Raji (cell line): Measurements from ENCODE around the gene FIGN.

Experiments
- POLR2A ChIP-seq: IDR thresholded peaks from 2 replicates; pipeline ENCODE4 v1.6.1; 2011; ENCODE audit warnings: low read depth, low read length, control low read depth; ENCODE audit not compliant: insufficient read depth

The FIGN gene

GRCh38 chr2:163669506-163669905 is 66.3 kb downstream of the FIGN start:
- TF ChIP-seq POLR2A = no peak

GRCh38 chr2:163667064-163667887 is 68.5 kb downstream of the FIGN start:
- no peak for TF ChIP-seq POLR2A

- no peak for TF ChIP-seq POLR2A
Measured at GRCh38 chr2:163665817-163666216, 70.0 kb downstream of the FIGN start.

- no peak for TF ChIP-seq POLR2A
Measured at GRCh38 chr2:163665051-163665450, 70.8 kb downstream of the FIGN start.

GRCh38 chr2:163664610-163665009 is 71.2 kb downstream of the FIGN start:
- no peak for TF ChIP-seq POLR2A

GRCh38 chr2:163662141-163662780 is 73.5 kb downstream of the FIGN start:
- no peak for TF ChIP-seq POLR2A

GRCh38 chr2:163659224-163659623 is 76.6 kb downstream of the FIGN start:
- TF ChIP-seq POLR2A = no peak

- TF ChIP-seq POLR2A = no peak
Measured at GRCh38 chr2:163658556-163658955, 77.3 kb downstream of the FIGN start.

- TF ChIP-seq POLR2A = no peak
Measured at GRCh38 chr2:163657281-163657656, 78.5 kb downstream of the FIGN start.

GRCh38 chr2:163656622-163657280 is 79.1 kb downstream of the FIGN start:
- TF ChIP-seq POLR2A = no peak

GRCh38 chr2:163655667-163656066 is 80.1 kb downstream of the FIGN start:
- no peak for TF ChIP-seq POLR2A

GRCh38 chr2:163652751-163653150 is 83.1 kb downstream of the FIGN start:
- no peak for TF ChIP-seq POLR2A

- no peak for TF ChIP-seq POLR2A
Measured at GRCh38 chr2:163649080-163649479, 86.7 kb downstream of the FIGN start.

- TF ChIP-seq POLR2A = no peak
Measured at GRCh38 chr2:163647300-163647699, 88.5 kb downstream of the FIGN start.

- TF ChIP-seq POLR2A = no peak
Measured at GRCh38 chr2:163646687-163647086, 89.1 kb downstream of the FIGN start.

- no peak for TF ChIP-seq POLR2A
Measured at GRCh38 chr2:163644238-163644637, 91.6 kb downstream of the FIGN start.

- no peak for TF ChIP-seq POLR2A
Measured at GRCh38 chr2:163641986-163642385, 93.8 kb downstream of the FIGN start.
